SK-N-SH treated with all-trans-retinoic acid at 6 μM for 48 hours (cell line): ENCODE measurements around the gene NDUFA11.
"Not testable (repeated sequence)": the region's sequence is repeated elsewhere in the genome, so short reads cannot be mapped to it uniquely, and the experiment has no call there.

ENCODE experiments used
- POU6F1 ChIP-seq: fragments of 250-450 bp; sonication (Bioruptor Pico); IDR thresholded peaks from 2 replicates; pipeline ENCODE4 v1.8.0; 2021; ENCODE audit warnings: low read depth, mild to moderate bottlenecking, moderate library complexity, borderline replicate concordance
- TSHZ2 ChIP-seq: fragments of 250-450 bp; sonication (Bioruptor Pico); IDR thresholded peaks from 2 replicates; pipeline ENCODE4 v1.5.0; 2020; ENCODE audit warnings: mild to moderate bottlenecking, moderate library complexity

GRCh38 chr19:5883157-5883873, 20.3 kb downstream of the NDUFA11 start:
- TF ChIP-seq POU6F1 (CRISPR knock-in tag); TSHZ2: not testable (repeated sequence)
